Testis (tissue), 3 donors: ENCODE results near the gene SND1. TPM values are rescaled to one million over a fixed set of nuclear protein-coding genes. Genes with fewer than 3 reads are reported as not detected.

Experiments
- DNase-seq: peaks from one replicate; pipeline ENCODE4 v3.0.0-alpha.2; 2019
- H3K27ac ChIP-seq, 2 donors: fragments of 200-600 bp; sonication (generic); one replicate each; pipeline ENCODE4 v1.5.1; 2019
- H3K27me3 ChIP-seq: fragments of 200-600 bp; sonication (generic); one replicate; pipeline ENCODE4 v1.5.1; 2019
- H3K36me3 ChIP-seq: fragments of 200-600 bp; sonication (generic); one replicate; pipeline ENCODE4 v1.5.1; 2017; ENCODE audit warnings: low read depth; ENCODE audit errors: missing control alignments
- H3K4me1 ChIP-seq: fragments of 200-600 bp; sonication (generic); one replicate; pipeline ENCODE4 v1.5.1; 2019
- H3K4me3 ChIP-seq, 2 donors: fragments of 200-600 bp; sonication (generic); one replicate each; pipeline ENCODE4 v1.5.1; 2017 to 2019
- H3K9me3 ChIP-seq: fragments of 200-600 bp; sonication (generic); one replicate; pipeline ENCODE4 v1.5.1; 2017
- POLR2A ChIP-seq: fragments of 450-650 bp; IDR thresholded peaks from one replicate; pipeline ENCODE4 v1.6.1; 2017; ENCODE audit warnings: antibody characterized with exemption, mild to moderate bottlenecking, moderate library complexity
- WGBS, 2 donors: methylation state at CpG; one replicate each; pipeline ENCODE4 v1.1.5; 2018; 5-methylcytosine and 5-hydroxymethylcytosine counted together
- intact Hi-C: fragments of 100-400 bp; cut with DNase I; formaldehyde crosslinking; loops from one replicate; pipeline ENCODE4 v1.15.1; 2023; ENCODE audit warnings: low total_unique reads
- polyA plus RNA-seq: library from polyadenylated mRNA; stranded (reverse); fragments of 350-450 nt; fragmentation: Illumina TruSeq; extraction: RNeasy Lipid Tissue Mini Kit (QIAGEN cat#74804); gene quantifications from one replicate; pipeline ENCODE4 v1.2.3, GENCODE V29; 2014; ENCODE audit warnings: low read depth, low replicate concordance; ENCODE audit not compliant: insufficient read depth
- total RNA-seq, 2 donors: library from RNA; depleted of rRNA; stranded (reverse); fragments of >200 nt; gene quantifications; one replicate each; pipeline ENCODE4 v1.2.3, GENCODE V29; 2016
- TF ChIP-seq, protein P1 (sequence below), 3 experiments: fragments of 450-650 bp in 2 of 3; fragments of 200-600 bp in 1 of 3; sonication (generic) in 1 of 3; IDR thresholded peaks; one replicate each; pipeline ENCODE4 v1.5.1; 2016 to 2019; ENCODE audit warnings: antibody characterized with exemption in 3 of 3, mild to moderate bottlenecking in 2 of 3, moderate library complexity in 1 of 3

SND1 gene
- total and polyA plus RNA-seq, 3 donors from 2014 or later = 132 to 207 (median 179) TPM

GRCh38 chr7:127845522-127846214 is 193.7 kb downstream of the SND1 start:
- intact Hi-C loops = no loop called here
- peak; percentile 37 for DNase-seq
- peak overlapping the region; percentile 21 to 55 for H3K27ac ChIP-seq

GRCh38 chr7:127847641-127848040 is 195.6 kb downstream of the SND1 start:
- no peak for TF ChIP-seq POLR2A
- TF ChIP-seq, protein P1, sequence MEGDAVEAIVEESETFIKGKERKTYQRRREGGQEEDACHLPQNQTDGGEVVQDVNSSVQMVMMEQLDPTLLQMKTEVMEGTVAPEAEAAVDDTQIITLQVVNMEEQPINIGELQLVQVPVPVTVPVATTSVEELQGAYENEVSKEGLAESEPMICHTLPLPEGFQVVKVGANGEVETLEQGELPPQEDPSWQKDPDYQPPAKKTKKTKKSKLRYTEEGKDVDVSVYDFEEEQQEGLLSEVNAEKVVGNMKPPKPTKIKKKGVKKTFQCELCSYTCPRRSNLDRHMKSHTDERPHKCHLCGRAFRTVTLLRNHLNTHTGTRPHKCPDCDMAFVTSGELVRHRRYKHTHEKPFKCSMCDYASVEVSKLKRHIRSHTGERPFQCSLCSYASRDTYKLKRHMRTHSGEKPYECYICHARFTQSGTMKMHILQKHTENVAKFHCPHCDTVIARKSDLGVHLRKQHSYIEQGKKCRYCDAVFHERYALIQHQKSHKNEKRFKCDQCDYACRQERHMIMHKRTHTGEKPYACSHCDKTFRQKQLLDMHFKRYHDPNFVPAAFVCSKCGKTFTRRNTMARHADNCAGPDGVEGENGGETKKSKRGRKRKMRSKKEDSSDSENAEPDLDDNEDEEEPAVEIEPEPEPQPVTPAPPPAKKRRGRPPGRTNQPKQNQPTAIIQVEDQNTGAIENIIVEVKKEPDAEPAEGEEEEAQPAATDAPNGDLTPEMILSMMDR (IDR thresholded peaks at IDR 0.05) = no peak
- no peaks in the 10 kb centered on the region for H3K27me3 ChIP-seq
- H3K4me3 ChIP-seq = no peak overlapping the region
- H3K36me3 ChIP-seq = no peaks in the 10 kb centered on the region
- H3K27ac ChIP-seq = no peak overlapping the region
- peaks cover 17% of the 10 kb centered on the region for H3K4me1 ChIP-seq
- no peak for DNase-seq
- intact Hi-C loops = no loop called here
- no peaks in the 10 kb centered on the region for H3K9me3 ChIP-seq
- WGBS, 2 donors = 86 to 97% methylated on average over 3 of the region's 3 CpGs

More at GRCh38 chr7:127845522-127846214, 193.7 kb downstream of the SND1 start:
- TF ChIP-seq POLR2A = no peak
- TF ChIP-seq, protein P1 (IDR thresholded peaks at IDR 0.05) = no peak
- H3K9me3 ChIP-seq = no peaks in the 10 kb centered on the region
- H3K4me1 ChIP-seq = peaks cover 17% of the 10 kb centered on the region
- no peaks in the 10 kb centered on the region for H3K36me3 ChIP-seq
- H3K4me3 ChIP-seq = no peak overlapping the region
- 33 to 52% methylated on average over 1 of the region's 1 CpG for WGBS, 2 donors
- H3K27me3 ChIP-seq = no peaks in the 10 kb centered on the region

DNA sequence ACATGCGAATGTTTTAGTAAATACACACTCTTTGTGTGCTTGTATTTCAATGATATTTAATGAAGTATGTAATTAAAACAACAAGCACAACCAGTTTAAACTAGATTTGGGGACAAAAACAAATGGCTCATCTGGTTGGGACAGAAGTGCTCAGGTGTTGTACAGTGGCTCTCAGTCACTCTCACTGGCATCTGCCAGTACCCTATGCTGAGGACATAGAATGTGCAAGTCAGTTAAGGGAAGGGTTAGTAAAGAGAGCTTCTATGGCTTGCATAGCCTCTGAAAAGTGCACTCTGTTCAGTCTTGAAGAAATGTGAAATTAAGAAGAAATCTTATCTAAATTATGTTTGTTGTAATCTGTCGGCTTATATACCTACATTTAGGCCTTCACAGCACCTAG is 196.2 kb downstream of the SND1 start:
- no peak overlapping the region for H3K4me3 ChIP-seq
- TF ChIP-seq, protein P1 (IDR thresholded peaks at IDR 0.05) = no peak
- TF ChIP-seq POLR2A = no peak
- intact Hi-C loops = no loop called here
- H3K27me3 ChIP-seq = no peaks in the 10 kb centered on the region
- H3K4me1 ChIP-seq = peaks cover 17% of the 10 kb centered on the region
- 89 to 96% methylated on average over 2 of the region's 2 CpGs for WGBS, 2 donors
- no peaks in the 10 kb centered on the region for H3K36me3 ChIP-seq
- no peaks in the 10 kb centered on the region for H3K9me3 ChIP-seq
- no peak for DNase-seq
- H3K27ac ChIP-seq = no peak overlapping the region

- intact Hi-C loops = no loop called here
- WGBS, 2 donors = 87 to 91% methylated on average over 3 of the region's 3 CpGs
- Histone ChIP-seq H3K27ac (no peak overlapping the region), H3K27me3 (no peaks in the 10 kb centered on the region), H3K4me3 (no peak overlapping the region), H3K36me3 (no peaks in the 10 kb centered on the region), H3K9me3 (no peaks in the 10 kb centered on the region), H3K4me1 (peaks cover 4% of the 10 kb centered on the region)
- no peak for DNase-seq
- TF ChIP-seq, protein P1 (IDR thresholded peaks at IDR 0.05) = no peak
- TF ChIP-seq POLR2A = no peak
Observed at GRCh38 chr7:127850195-127850594, 198.2 kb downstream of the SND1 start.

DNA sequence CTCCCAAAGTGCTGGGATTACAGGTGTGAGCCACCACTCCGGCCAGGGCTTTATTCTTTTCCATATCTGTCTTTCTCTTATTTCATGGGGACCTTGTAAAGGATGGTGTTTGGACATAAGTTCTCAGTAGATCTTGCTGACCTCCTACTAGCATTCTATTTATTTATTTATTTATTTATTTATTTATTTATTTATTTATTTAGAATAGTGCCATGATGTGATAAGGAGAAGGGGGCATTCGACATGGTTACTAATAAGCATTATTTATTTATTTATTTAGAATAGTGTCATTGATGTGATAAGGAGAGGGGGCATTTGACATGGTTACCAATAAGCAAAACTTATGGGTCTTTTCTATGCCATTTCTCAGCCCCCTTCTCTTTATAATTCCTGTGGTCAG is 202.4 kb downstream of the SND1 start:
- WGBS, 2 donors = 97 to 99% methylated on average over 2 of the region's 2 CpGs
- Histone ChIP-seq H3K9me3 (no peaks in the 10 kb centered on the region), H3K27ac (no peak overlapping the region), H3K36me3 (no peaks in the 10 kb centered on the region), H3K4me3 (no peak overlapping the region), H3K27me3 (no peaks in the 10 kb centered on the region), H3K4me1 (no peaks in the 10 kb centered on the region)
- DNase-seq = no peak
- intact Hi-C loops = no loop called here
- TF ChIP-seq POLR2A = no peak
- TF ChIP-seq, protein P1 (IDR thresholded peaks at IDR 0.05) = no peak
